ENCODE measurements around the gene BMPER.

DNA sequence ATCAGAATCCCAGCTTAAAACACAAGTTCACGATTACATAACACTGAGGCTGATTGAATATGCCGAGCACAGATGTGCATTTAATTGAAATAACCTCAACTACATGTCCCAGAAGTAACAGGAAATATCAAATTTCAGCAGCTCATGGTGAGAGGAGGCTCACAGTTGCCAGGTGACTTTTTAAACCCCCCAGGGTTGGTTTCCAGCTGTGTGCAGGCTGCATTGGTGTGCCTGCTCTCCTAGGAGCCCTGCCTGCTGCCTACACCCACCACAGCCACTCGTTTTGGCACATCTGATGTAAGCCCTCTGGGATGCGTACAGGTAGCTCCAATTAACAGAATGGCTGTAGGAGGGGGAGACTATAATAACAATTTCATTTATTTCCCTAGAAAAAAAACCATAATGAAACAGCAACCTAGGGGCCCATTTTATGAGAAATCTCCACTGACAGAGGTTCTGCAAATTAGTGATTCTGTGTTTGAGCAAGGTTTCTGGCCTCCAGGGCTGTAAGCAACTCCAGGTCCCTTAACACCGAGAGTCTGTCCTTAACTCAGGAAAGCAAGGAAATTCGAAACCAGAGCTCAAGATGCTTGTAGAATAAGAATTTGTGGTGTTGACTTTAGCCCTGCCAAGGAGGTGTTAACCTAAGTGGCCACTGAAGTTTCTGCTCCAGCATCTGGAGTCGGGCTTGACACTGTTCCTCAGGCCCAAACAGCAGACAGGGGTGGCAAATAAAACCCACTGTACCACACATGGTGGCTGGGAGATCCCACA lies 161.9 kb downstream of the BMPER start:
- TF ChIP-seq EZH2phosphoT487 (IDR thresholded peaks at IDR 0.05; ENCODE audit: insufficient read depth, low read depth) = no peak
- TF ChIP-seq EZH2 (IDR thresholded peaks at IDR 0.05; ENCODE audit: insufficient read depth, poor library complexity, severe bottlenecking) = no peak
